HG03095 (cell line): ENCODE data around the gene C3orf22.

Experiments used
- ATAC-seq: cut with Tn5 transposase; IDR thresholded peaks from one replicate; pipeline ENCODE4 v1.9.1; 2021; ENCODE audit warnings: moderate library complexity; ENCODE audit not compliant: unreplicated experiment

Gene C3orf22

DNA sequence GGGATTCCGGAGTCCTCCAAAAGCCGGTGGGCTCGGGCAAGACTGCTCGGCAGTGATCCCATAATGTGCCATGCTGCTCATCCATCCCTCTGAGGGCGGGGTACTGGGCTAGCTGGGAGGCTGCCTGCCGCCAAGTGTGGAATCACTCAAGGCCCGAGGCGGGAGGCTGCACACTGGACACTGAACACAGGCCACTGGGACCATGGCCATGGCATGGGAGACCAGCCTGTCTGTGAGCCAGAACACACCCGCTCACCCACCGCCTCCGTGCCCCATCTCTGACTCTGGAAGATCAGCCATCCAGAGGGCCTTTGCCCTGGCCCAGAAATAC, 1.4 kb downstream of the C3orf22 start:
- ATAC-seq, result no peak

DNA sequence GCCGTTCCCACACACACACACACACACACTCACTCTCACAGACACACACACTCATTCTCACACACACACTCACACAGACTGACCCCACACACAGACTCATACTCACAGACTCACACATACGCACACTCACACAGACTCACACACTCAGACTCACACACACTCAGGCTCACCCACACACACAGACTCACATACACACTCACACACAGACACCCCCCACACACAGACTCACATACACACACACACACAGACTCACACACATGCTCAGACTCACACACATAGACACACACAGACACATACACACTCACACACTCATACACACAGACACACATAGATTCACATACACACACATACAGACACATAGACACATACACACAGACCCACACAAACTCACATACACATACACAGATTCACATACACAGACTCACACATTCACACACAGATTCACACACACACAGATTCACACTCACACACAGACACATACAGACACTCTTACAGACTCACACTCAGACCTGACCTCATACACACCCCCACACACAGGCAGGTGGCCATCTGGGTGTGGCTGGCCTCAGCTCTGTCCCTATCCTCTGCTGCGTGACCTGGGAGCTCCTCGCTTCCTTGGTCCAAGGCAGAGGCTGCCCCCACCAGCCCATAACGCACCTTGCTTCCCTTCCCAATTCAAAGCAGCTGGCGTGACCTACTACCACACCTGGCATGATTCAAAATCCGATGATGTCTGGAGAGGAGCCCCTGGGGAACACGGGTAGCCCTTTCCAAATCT, 1.9 kb downstream of the C3orf22 start:
- no peak for ATAC-seq

DNA sequence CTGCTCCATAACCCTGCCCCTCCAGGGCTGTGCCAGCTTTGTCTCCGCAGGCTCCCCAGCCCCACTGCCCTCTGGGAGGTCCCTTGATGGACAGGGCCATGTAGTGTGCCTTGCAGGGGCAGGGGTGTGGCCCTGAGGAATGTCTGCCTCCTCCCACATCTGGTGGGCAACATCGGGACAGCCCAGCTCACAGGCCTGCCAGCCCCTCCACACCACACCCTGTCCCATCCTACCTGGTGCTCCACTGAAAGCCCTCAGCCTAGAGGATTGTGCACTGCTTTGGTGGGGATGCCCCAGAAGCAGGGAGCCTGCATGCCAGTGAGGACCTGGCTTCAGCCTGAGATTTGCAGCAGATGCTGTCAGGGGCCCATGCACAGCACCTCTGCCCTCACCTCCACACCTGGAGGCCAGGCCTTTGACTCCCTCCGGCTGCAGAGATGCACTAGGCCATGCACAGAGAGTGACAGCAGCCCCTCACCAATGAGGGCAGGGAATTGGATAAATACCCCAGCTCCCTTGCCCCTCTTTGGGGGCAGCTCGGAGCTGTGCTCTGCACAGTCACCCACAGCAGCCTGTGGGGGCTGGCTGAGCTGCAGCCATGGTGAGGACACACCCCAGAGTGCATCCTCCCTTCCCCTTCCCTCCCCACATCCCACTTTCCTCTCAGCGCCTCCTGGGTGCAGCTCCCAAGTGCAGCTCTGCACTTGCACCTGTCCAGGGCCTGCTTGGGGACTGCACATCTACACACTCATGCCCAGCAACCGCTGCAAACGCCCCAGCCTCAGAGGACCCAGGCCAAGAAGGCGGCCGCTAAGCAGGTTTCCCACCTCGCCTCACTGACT, 2.7 kb downstream of the C3orf22 start:
- ATAC-seq, result no peak

DNA sequence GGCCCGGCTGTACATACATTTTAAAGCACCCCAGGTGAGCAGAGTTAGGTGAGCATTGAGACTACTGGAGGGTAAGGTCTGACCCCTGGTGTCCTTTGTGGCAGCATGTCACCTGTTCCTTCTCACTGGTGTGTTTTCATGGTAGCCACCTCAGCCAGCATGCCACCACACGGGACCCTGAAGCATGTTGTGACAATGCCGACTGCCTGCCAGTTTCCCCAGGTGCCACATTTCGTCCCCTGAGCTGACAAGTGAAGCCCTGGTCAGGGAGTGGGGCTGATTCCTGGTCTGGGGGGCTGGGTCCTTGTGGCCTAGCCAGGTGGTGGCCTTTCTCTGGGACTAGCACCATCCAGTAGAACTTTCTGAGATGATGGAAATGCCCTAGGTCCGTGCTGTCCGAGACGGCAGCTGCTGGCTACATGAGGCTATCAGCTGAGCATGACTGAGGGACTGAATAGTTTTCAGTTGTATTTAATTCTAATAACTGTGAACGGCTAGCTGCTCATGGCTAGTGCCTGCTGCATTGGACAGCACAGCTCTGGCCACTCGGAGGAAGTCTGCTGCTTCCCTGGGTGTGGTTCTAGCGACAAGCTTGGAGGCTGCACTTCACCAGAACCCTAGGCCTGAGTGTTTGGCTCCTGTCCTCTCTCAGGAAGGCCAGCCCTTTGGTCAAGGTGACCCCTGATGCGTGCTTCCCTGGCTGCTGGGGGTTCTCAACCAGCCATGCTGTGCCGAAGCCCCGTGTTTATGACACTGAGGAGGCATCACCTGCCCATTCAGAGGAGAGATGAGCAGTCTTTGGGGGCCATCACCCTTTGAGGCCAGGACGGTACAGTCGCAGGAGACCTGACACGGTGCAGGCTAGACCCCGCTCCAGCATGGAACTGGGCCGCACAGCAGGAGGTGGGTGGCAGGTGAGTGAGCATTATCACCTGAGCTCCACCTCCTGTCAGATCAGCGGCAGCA, 3.9 kb downstream of the C3orf22 start:
- ATAC-seq, result no peak

DNA sequence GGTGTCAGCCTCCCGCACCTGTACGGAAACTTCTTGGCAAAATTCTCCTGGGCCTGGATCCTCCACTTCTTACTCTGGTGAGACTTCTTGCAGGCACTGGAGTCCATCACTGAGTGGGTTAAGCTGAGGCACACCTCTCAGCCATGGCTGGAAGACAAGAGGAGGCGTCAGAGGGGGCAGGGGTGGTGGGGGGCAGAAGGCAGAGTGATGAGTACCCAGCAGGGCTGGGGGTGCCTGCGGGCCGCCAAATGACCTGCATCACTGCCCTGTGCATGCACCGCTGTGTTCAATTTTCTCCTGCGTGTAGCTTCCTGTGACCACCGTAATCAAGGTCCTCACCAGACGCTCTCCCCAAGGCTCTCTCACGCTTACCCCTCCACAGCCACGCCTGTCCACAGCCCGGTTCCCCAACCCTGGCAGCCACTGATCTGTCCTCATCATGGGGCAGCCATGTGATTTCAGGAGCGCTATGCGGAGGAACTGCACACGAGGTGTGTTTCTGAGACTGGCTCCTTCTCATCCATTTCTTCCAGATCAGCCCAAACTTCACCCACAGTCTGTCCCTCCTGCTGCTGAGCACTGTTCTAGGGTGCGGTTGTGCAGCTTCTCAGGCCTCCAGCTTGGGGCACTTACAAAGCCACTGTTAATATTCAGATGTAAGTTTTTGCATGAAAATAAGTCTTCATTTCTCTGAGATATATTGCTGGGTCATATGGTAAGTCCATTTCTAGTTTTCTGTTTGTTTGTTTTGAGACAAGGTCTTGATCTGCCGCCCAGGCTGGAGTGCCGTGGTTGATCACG, 5.2 kb downstream of the C3orf22 start:
- no peak for ATAC-seq

DNA sequence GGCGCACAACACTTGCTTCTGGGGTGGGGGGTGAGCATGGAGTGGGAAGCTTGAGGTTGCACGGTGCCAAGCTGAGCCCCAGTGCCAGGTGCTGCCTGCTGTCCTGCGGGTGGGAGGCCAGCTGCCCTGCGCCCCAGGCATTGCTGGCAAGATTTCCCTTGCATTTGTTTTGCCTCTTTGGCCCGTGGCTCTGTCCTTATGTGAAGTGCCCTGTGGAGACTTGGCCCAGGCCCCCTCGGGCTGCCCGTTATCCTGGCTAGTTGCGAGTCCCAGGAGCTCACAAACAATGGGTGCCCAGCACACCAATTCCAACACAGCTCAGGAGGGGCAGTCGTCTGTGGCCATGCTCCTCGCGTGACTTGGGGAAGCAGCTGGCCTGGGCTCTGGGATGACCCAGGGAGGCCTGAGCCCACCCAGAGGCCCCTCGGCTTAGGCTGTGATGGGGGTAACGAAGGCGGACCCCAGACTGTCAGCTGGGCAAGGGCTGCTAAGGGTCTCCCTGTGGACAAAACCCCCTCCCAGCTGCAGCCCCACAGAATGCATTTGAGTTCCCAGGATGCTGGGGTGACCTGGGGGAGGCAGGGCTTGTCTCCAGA, 5.9 kb downstream of the C3orf22 start:
- ATAC-seq, result no peak

DNA sequence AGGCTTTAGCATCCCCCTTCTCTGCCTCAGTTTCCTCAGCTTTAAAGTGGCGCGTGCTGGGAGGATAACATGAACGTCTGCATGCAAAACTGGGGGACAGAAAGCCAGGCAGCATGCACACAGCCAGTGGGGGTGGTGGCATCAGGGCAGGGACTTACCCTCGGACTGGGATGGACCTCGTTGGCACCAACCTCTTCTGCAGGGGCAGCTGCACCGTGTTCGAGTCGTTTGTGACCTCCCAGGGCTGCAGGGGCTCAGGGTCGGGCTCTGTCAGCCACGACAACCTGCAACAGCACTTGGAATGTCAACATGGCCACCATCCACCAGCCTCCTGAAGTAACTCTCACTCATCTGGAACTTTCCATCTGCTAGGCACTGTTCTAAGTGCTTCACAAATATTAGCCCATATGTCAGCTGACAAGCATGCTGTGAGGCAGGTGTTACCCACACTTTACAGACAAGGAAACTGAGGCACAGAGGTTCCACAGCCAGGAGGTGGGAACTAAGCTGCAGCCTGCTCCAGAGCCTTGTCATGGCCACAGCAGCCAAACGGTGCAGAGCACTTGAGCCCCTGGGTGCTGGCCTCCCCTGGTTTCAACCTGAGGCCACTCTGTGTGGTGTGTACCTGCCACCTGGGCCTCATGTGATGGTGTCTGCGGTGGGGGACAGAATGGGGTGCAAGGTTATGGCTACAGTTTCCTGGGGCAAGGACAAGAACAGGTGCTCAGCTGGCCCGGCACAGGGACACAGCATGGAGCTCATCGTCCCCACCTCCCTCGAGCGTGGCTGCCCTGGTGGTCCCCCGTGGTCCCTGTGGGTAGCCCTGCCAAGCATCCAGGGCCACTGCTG, 6.7 kb downstream of the C3orf22 start:
- no peak for ATAC-seq

DNA sequence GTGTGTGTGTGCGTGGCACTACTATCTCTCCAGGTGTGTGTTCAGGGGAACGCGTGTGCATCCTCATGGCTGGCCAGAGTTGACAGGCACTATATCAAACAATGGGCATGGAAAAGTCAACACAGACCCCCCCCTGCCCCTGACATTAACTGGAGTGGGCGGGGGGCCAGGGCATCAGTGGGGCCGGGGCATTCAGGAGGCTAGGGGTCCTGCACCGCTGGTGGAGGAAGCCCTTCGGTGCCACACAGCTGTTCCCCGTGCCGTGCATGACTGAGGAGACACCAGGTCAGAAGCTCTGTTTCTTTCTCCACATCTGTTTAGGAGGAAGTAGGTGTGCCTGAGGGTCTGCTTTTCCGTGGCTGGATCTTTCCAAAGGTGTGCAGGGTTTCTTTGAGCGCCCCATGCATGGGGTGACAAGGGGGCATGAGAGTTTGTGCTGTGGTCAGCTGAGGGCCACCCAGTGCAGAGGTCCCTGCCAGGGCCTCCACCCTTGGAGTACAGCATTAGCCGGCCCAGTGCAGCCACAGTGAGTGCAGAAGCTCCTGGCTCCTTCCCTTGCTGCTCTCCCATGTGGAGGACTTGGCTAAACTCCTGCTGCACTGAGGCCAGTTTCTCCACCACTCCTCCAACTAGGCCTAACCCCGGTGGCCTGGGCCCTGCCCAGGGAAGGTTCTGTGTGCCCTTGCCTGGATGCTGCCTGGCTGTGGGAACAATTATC, 7.5 kb downstream of the C3orf22 start:
- ATAC-seq, result no peak

DNA sequence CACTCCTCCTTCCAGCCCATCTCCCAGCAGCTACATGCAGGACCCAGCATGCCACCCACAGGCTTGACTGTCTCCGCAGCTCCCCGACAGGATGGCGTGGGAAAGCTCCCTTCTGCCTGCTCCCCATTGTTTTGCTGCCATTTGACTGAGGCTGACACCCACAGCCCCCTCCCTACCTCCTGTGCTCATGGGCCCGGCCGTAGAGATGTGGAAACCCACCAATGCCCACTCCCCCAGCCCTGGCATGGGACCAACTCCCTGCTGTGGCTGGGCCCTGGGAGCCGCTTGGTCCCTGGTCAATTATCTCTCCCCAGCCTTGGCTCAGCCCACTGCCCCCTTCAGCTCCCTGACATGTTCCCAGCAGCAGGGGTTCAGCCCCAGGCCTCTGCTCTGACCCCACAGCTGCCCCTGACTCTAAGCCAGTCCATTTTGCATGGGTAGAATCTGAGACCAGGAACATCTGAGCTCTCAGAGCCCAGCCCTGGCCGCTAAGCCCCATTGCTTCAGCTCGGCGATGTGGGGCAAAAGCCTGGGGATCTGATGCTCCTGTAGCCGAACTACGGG, 8.2 kb downstream of the C3orf22 start:
- ATAC-seq, result no peak

DNA sequence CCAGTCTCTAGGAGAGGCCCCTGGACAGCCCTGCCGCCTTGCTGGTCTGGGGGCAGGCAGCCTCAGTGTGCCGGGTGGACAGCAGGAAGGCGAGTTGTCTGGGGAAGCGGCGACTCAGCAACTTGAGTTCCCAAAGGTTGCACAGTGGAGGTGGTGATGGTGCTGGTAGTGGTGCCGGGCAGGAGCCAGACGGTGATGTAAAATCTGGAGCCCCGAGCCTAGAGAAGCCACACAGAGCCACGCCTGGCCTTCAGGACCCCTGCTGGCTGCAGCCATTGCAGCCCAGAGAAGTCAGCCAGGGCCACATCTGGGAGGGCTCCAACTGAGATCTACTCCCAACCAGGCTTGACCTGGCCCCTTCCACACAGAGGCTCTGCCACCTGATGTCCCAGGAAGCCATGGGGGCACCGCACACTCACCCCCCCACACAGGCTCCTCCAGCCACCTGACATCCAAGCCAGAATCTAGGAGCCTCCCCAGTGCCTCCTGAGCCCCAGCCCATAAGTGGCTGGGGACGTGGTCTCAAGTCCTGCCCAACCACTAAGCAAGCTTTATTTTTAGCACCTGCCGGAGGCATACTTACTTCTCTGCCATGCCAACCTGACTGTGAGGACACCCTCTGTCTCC, 8.8 kb downstream of the C3orf22 start:
- ATAC-seq, result no peak

DNA sequence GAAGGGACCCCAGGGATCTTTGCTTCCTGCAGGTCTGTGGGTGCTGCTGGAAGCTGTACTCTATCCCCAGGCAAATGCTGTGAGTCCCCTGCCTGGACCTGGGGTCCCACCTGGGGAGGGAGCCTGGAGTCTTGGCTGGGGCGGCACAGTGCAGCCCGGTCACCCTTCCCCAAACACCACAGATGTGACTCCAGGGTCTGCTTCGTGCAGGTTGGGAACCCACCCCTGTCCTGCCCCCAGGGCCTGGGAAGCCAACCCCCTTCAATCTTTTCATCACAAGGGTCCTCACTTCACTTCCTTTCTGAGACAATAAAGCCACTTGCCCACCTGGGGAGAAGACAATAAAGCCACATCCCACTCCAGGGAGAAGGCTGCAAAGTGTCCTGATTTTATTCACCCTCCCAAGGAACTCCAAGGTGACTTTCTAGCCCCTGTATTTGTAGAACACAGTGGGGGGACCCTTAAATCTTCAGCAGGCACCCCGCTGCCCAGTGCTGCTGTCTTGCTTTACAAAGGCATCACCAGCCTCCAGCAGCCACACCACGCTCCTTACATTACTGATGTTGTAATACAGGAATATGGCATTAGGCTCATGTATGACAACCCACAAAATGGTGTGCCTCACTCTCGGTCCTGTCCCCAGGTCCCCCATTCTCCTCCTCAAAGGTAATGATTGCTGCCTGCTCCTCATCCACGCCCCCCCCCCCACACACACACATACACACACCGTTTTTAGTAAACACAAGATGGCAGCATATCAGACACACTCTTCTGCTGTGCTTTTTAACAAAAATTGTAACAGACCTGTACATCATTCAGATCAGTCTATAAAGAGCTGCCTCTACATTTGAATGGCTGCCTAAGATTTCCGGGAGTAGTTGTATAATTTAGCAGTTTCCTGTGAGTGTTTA, 9.9 kb downstream of the C3orf22 start:
- no peak for ATAC-seq

DNA sequence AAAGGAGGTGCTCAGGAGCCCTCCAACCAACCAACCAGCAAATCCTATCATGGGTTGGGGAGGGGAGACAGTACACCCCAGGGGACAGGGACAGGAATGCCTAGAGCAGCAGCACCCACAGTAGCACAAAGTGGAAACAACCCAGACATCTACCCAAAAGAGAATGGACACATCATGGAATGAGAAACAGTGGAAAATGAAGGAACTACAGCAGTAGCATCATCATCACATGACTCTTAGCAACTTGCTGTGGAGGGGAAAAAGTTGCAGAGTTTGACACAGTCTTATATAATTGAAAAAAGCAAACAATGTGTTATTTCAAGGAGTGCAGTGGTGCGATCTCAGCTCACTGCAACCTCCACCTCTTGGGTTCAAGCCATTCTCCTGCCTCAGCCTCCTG, 11.0 kb downstream of the C3orf22 start:
- ATAC-seq, result no peak

DNA sequence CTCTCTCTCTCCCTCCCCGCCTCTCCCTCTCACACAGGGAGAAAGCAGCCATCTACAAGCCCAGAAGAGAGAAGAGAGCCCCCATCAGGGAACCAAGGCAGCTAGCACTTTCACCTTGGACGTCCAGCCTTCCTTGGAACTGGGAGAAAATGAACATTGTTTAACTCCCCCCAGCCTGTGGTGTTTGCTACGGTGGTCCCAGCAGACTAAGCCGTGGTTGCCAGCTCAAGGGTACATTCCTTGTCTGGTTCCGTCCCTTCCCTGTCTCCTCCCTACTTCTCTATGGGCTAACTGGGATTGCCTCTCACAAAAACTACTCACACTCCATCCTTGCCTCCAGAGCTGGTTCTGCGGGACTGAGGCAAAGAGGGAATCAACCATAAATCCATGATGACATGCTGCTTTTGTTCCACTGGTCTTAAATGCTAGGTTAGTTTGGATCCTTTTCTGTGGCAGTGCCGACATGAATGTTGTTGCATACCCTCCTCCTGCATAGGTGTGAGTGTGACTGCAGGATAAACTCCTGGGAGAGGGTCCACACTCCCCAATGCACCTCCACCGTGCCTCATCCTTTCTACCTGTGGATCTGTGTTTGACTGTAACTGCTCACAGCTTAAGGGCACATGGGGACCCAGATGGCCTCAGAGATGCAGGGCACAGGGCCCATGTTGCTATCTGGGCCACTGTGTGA, 12.0 kb downstream of the C3orf22 start:
- no peak for ATAC-seq

DNA sequence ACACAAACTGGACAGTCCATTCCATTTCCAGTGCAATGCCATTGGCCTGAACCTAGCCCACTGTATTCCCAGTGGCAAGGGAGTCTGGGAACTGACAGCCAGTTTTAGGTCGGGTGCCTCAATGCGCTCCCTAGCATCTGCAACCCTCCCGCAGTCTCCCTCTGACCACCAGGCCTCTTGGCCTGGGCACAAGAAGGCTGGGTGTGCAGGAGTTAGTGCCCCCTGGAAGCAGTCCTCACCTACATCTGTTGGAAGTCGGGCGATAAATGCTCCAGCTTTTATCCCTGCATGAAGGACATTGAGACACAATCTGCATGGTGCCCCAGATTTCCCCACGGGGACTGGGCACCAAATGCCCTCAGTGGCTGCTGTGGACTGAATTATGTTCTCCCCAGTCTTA, 12.7 kb downstream of the C3orf22 start:
- ATAC-seq, result no peak

DNA sequence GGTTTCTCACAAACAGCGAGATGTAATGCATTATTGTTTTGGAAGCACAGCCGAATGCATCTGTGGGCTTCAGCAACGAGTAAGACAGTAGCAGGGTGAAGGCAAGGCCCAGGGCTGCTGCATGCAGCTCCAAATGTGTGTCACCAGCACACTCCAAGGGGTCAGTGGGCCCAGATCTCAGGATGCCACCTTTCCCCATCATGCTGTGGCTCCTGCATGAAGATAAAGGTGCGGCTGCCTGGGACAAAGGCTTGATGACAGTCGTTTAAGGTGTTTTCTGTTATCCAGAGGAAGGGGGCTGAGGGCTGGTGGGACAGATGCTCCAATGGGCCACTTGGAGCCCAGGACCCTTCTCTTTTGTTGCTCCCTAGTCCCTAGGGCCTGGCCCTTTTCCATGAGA, 13.2 kb downstream of the C3orf22 start:
- ATAC-seq, result no peak

DNA sequence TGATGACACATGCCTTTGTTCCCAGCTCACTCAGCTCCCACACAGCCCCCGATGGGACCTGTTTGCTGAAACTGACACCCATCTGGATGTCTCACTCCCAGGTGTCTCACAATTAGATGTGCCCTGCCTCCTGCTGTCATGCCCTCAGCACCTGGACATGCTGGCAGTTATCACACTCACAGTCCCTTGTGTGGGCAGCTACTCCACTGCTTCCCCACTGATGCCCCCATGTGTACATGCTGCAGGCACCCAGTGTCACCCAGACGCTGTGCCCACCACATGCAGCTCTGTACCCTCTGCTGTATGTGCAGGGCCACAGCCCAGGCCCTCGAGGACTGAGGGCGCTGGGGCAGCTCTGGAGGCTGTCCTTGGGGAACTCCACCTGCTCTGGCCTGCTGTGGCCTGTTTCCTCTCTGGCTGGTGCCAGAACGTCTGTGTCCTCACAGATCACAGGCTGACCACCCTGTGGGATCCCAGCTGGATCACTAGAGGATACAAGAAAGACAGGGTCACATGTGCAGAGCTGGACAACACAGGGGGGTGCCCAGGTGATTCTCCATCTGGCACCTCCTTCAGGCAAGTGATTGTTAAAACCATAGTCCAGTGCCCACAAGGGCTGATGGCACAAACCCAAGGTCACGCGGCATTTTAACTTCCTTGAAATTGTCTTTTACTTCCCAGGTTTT, 14.0 kb downstream of the C3orf22 start:
- no peak for ATAC-seq
